IMR-90 (cell line): ENCODE measurements around the gene TOR1AIP2. TPM values are rescaled to one million over a fixed set of nuclear protein-coding genes. Genes with fewer than 3 reads are reported as not detected.

Experiments used
- ATAC-seq: fragments of 200-7000 bp; cut with Tn5 transposase; 2 replicates; pipeline ENCODE4 v1.9.1; 2020; ENCODE audit warnings: low read depth, mild to moderate bottlenecking, moderate library complexity
- BruUV-seq: library from RNA; stranded (reverse); fragments of 400-500 nt; replicated peaks from 2 replicates; lab custom pipeline; 2021; lab: Mats Ljungman, UMichigan
- CTCF ChIA-PET: fragments of 300-600 bp; formaldehyde crosslinking; extraction: SDS; loops from one replicate; lab custom pipeline; 2021; ENCODE audit warnings: antibody characterized with exemption; lab: Yijun Ruan, JAX
- POLR2A ChIA-PET: fragments of 300-600 bp; sonication (Branson Sonifier 250); formaldehyde crosslinking; loops from one replicate; lab custom pipeline; 2022; ENCODE audit warnings: antibody characterized with exemption; ENCODE audit not compliant: unreplicated experiment; lab: Charles Lee
- DNase-seq: peaks from one replicate; pipeline ENCODE4 v3.0.0; 2013
- H2AFZ ChIP-seq: replicated peaks from 2 replicates; pipeline ENCODE3; 2013; ENCODE audit warnings: low read length, mild to moderate bottlenecking; ENCODE audit not compliant: poor library complexity
- H2AK5ac ChIP-seq: 2 replicates; pipeline ENCODE4 v1.6.1; 2013; ENCODE audit warnings: low read depth, low read length, inconsistent platforms
- H2AK9ac ChIP-seq: replicated peaks from 2 replicates; pipeline ENCODE3; 2013; ENCODE audit warnings: mild to moderate bottlenecking, low read depth, low read length, moderate library complexity; ENCODE audit not compliant: poor library complexity
- H2BK120ac ChIP-seq: 2 replicates; pipeline ENCODE4 v1.6.1; 2013; ENCODE audit warnings: low read depth, low read length, inconsistent platforms
- H2BK15ac ChIP-seq: 3 replicates; pipeline ENCODE4 v1.6.1; 2013; ENCODE audit warnings: low read depth, low read length, inconsistent platforms
- H2BK20ac ChIP-seq: 2 replicates; pipeline ENCODE4 v1.6.1; 2013; ENCODE audit warnings: low read depth, mild to moderate bottlenecking, inconsistent platforms, low read length, moderate library complexity
- H2BK5ac ChIP-seq: 2 replicates; pipeline ENCODE4 v1.6.1; 2013; ENCODE audit warnings: mild to moderate bottlenecking, low read depth, low read length, inconsistent platforms; ENCODE audit not compliant: poor library complexity, severe bottlenecking
- H3K14ac ChIP-seq: replicated peaks from 2 replicates; pipeline ENCODE4 v1.6.1; 2013; ENCODE audit warnings: low read depth, low read length, inconsistent platforms
- H3K18ac ChIP-seq: 2 replicates; pipeline ENCODE4 v1.6.1; 2013; ENCODE audit warnings: low read depth, low read length, control low read depth
- H3K23ac ChIP-seq: 2 replicates; pipeline ENCODE4 v1.6.1; 2013; ENCODE audit warnings: low read depth, low read length, inconsistent platforms
- H3K27ac ChIP-seq: 2 replicates; pipeline ENCODE4 v1.5.1; 2013; ENCODE audit warnings: mild to moderate bottlenecking, control low read depth, low read length; ENCODE audit not compliant: insufficient read depth
- H3K27me3 ChIP-seq: 2 replicates; pipeline ENCODE4 v1.6.1; 2013; ENCODE audit warnings: low read length; ENCODE audit not compliant: control insufficient read depth, insufficient read depth
- H3K36me3 ChIP-seq: 2 replicates; pipeline ENCODE4 v1.6.1; 2013; ENCODE audit warnings: low read length, mixed read lengths; ENCODE audit not compliant: control insufficient read depth, insufficient read depth
- H3K4ac ChIP-seq: 2 replicates; pipeline ENCODE4 v1.6.1; 2013; ENCODE audit warnings: low read depth, low read length, inconsistent platforms
- H3K4me1 ChIP-seq: 2 replicates; pipeline ENCODE4 v1.6.1; 2013; ENCODE audit warnings: low read length, mixed read lengths; ENCODE audit not compliant: control insufficient read depth, insufficient read depth
- H3K4me2 ChIP-seq: 2 replicates; pipeline ENCODE4 v1.6.1; 2013; ENCODE audit warnings: low read depth, mild to moderate bottlenecking, control low read depth, low read length, moderate library complexity
- H3K4me3 ChIP-seq: 2 replicates; pipeline ENCODE4 v1.5.1; 2013; ENCODE audit warnings: low read depth, mild to moderate bottlenecking, control low read depth, low read length, moderate library complexity; ENCODE audit not compliant: insufficient read depth
- H3K56ac ChIP-seq: 2 replicates; pipeline ENCODE4 v1.6.1; 2013; ENCODE audit warnings: low read length, inconsistent platforms; ENCODE audit not compliant: insufficient read depth; ENCODE audit errors: extremely low read depth
- H3K79me1 ChIP-seq, 2 experiments: 2 replicates each; pipeline ENCODE4 v1.6.1; 2013; ENCODE audit warnings: low read length in 2 of 2, inconsistent platforms in 1 of 2, low read depth in 1 of 2
- H3K9ac ChIP-seq: 2 replicates; pipeline ENCODE4 v1.6.1; 2013; ENCODE audit warnings: low read depth, low read length, control low read depth
- H3K9me1 ChIP-seq: 2 replicates; pipeline ENCODE4 v1.6.1; 2013; ENCODE audit warnings: low read length, inconsistent platforms; ENCODE audit not compliant: insufficient read depth
- H3K9me3 ChIP-seq: 2 replicates; pipeline ENCODE4 v1.6.1; 2013; ENCODE audit warnings: low read length; ENCODE audit not compliant: control insufficient read depth, insufficient read depth
- H4K20me1 ChIP-seq: 2 replicates; pipeline ENCODE4 v1.6.1; 2013; ENCODE audit warnings: low read length, inconsistent platforms; ENCODE audit not compliant: insufficient read depth
- H4K5ac ChIP-seq: 2 replicates; pipeline ENCODE4 v1.6.1; 2013; ENCODE audit warnings: mild to moderate bottlenecking, low read depth, low read length, control low read depth
- H4K8ac ChIP-seq, 2 experiments: 2 replicates each; pipeline ENCODE4 v1.6.1; 2013; ENCODE audit warnings: low read depth in 2 of 2, low read length in 2 of 2, control low read depth in 1 of 2, inconsistent platforms in 1 of 2
- H4K91ac ChIP-seq: 2 replicates; pipeline ENCODE4 v1.6.1; 2013; ENCODE audit warnings: low read depth, low read length, inconsistent platforms; ENCODE audit not compliant: insufficient read depth
- BHLHE40 ChIP-seq: fragments of 150-350 bp; IDR thresholded peaks from 2 replicates; pipeline ENCODE4 v1.6.1; 2016; ENCODE audit warnings: mild to moderate bottlenecking, low read depth, low read length
- CHD1 ChIP-seq: IDR thresholded peaks from 2 replicates; pipeline ENCODE4 v1.6.1; 2012; ENCODE audit warnings: low read depth, low read length, improper control_type of control experiment
- MXI1 ChIP-seq: IDR thresholded peaks from 2 replicates; pipeline ENCODE4 v1.6.1; 2012; ENCODE audit warnings: low read depth, mild to moderate bottlenecking, low read length, moderate library complexity, borderline replicate concordance
- POLR2A ChIP-seq: IDR thresholded peaks from 2 replicates; pipeline ENCODE4 v1.6.1; 2012; ENCODE audit warnings: mild to moderate bottlenecking, low read depth, low read length
- RAD21 ChIP-seq: IDR thresholded peaks from 2 replicates; pipeline ENCODE4 v1.6.1; 2012; ENCODE audit warnings: low read length, improper control_type of control experiment
- WGBS, 2 experiments: methylation state at CpG; one replicate each; pipeline versions ENCODE4 v1.1.5 to v1.1.7; 2013; ENCODE audit warnings: missing lambda C conversion rate in 2 of 2; ENCODE audit not compliant: insufficient read length in 1 of 2; ENCODE audit errors: extremely low coverage in 2 of 2; 5-methylcytosine and 5-hydroxymethylcytosine counted together
- dilution Hi-C: fragments of 300-500 bp; cut with HindIII; formaldehyde crosslinking; loops from one replicate; pipeline ENCODE4 v1.14.3; 2018; ENCODE audit warnings: low sequenced_read_pairs; ENCODE audit not compliant: unreplicated experiment
- in situ Hi-C: fragments of 300-500 bp; cut with MboI; formaldehyde crosslinking; loops from 3 replicates; pipeline ENCODE4 v1.14.3; 2019; ENCODE audit warnings: low sequenced_read_pairs, inconsistent platforms, mixed read lengths
- intact Hi-C: fragments of 100-400 bp; cut with micrococcal nuclease; formaldehyde crosslinking; loops from 2 replicates; pipeline ENCODE4 v1.10.0; 2022
- polyA plus RNA-seq, 3 experiments: library from polyadenylated mRNA; depleted of rRNA; stranded (reverse); fragments of >200 nt; gene quantifications; 2 replicates each; pipeline ENCODE4 v1.2.3, GENCODE V29; 2012; ENCODE audit warnings: low replicate concordance in 1 of 3
- total RNA-seq: library from RNA; depleted of rRNA; stranded (reverse); fragments of >200 nt; gene quantifications from 2 replicates; pipeline ENCODE4 v1.2.3, GENCODE V29; 2012

Gene TOR1AIP2
- total and polyA plus RNA-seq, 2 of the 4 experiments (the other 2 are of a cell fraction) = 20.7 to 85.0 TPM

DNA sequence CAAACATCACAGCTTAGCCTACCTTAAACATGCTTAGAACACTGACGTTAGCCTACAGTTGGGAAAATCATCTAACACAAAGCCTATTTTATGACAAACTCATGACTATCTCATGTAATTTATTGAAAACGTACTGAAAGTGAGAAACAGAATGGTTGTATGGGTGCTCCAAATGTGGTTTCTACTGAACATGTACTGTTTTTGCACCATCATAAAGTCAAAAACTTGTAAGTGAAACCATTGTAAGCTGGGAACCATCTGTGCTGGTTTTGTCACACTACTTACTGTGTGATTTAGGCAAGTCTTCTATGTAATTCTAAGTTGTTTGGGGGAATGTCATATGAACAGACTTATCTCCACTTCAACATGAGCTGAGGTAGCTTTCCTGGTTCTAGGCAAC is 55.5 kb downstream of the TOR1AIP2 start:
- Histone ChIP-seq H3K14ac (no peak overlapping the region), H3K79me1 (no peaks in the 10 kb centered on the region), H3K4ac (no peak overlapping the region), H2AK5ac (no peak overlapping the region), H3K4me3 (no peak overlapping the region), H3K23ac (no peak overlapping the region), H2BK20ac (no peak overlapping the region), H3K9me3 (no peaks in the 10 kb centered on the region), H3K27me3 (peaks cover 12% of the 10 kb centered on the region), H3K9ac (no peak overlapping the region), H3K18ac (no peak overlapping the region), H2BK5ac (no peak overlapping the region), H4K5ac (no peak overlapping the region), H2BK120ac (no peak overlapping the region), H3K56ac (no peak overlapping the region), H2AK9ac (no peak overlapping the region), H3K4me2 (no peak overlapping the region), H4K8ac (no peak overlapping the region), H3K4me1 (peaks cover 15% of the 10 kb centered on the region), H4K20me1 (no peaks in the 10 kb centered on the region), H3K36me3 (no peaks in the 10 kb centered on the region), H2AFZ (no peak overlapping the region), H2BK15ac (no peak overlapping the region), H4K91ac (no peak overlapping the region), H3K9me1 (peaks cover 5% of the 10 kb centered on the region; the same call in 1 of the 2 replicates), H3K27ac (no peak overlapping the region)
- ATAC-seq (no peak), DNase-seq (no peak)
- in situ Hi-C loops = loop anchor here (25.0 kb wide), 1 partner anchor 585 kb away; the partner anchor contains the start of gene ABL2
- ChIA-PET POLR2A (no interaction called here), CTCF (interaction anchor here (1.4 kb wide), 1 partner anchor 12 kb away, joined by 4 read pairs; no protein-coding TSS in a partner anchor)
- dilution Hi-C loops = no loop called here
- TF ChIP-seq CHD1 (no peak), MXI1 (no peak), POLR2A (no peak), RAD21 (no peak), BHLHE40 (no peak)
- intact Hi-C loops = no loop called here
- no CpG with 5 or more reads among the region's 2 CpGs for WGBS, 2 experiments
- BruUV-seq = no TSS peak
